GM18870 (cell line): ENCODE data around the gene CSTF2.
"Not testable (repeated sequence)": the region's sequence is repeated elsewhere in the genome, so short reads cannot be mapped to it uniquely, and the experiment has no call there.

Source experiments
- ATAC-seq: cut with Tn5 transposase; IDR thresholded peaks from one replicate; pipeline ENCODE4 v1.9.1; 2021; ENCODE audit warnings: moderate library complexity; ENCODE audit not compliant: unreplicated experiment

The CSTF2 gene, protein sequence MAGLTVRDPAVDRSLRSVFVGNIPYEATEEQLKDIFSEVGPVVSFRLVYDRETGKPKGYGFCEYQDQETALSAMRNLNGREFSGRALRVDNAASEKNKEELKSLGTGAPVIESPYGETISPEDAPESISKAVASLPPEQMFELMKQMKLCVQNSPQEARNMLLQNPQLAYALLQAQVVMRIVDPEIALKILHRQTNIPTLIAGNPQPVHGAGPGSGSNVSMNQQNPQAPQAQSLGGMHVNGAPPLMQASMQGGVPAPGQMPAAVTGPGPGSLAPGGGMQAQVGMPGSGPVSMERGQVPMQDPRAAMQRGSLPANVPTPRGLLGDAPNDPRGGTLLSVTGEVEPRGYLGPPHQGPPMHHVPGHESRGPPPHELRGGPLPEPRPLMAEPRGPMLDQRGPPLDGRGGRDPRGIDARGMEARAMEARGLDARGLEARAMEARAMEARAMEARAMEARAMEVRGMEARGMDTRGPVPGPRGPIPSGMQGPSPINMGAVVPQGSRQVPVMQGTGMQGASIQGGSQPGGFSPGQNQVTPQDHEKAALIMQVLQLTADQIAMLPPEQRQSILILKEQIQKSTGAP

DNA sequence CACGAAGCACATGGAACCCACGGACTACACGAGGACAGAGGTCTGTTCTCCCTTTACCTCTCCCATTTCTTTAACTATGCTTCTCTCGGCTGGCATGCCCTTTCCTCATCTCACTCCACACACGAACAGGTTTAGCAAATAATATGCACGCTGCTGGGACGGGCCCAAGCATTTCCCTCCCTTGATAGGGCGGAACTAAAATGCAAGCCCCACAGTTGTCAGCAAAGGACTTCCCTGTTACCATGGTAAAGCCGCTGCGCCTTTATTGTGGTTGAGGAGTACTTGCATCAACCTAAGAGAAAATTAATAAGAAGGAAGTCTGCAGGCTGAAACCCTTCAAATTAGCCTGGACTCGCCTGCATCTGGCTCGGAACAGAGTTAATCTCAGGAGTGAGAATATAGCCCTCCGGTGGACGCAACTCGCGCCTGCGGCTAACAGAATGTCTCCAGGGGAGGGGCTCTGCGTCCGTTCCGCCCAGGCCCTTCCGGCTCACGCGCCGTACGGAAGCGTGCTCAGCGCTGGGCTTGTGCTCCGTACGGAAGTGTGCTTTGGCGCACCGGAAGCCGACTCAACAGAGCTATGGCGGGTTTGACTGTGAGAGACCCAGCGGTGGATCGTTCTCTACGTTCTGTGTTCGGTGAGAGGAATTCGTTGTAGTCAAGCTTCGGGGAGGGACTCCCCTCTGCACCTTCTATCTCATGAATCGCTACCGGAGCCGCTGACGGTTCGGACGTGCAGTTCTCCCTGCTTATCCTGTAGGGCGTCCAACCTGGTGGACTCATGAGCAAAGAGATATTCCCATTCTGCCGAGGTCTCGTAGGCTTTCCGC lies at the start of gene CSTF2:
Gene CSTF2, plus strand, starts transcription at position 555 of the 830 bp plus-strand sequence. Its CDS starts 26 bp downstream, at position 581.
- ATAC-seq, result peak; percentile 94

DNA sequence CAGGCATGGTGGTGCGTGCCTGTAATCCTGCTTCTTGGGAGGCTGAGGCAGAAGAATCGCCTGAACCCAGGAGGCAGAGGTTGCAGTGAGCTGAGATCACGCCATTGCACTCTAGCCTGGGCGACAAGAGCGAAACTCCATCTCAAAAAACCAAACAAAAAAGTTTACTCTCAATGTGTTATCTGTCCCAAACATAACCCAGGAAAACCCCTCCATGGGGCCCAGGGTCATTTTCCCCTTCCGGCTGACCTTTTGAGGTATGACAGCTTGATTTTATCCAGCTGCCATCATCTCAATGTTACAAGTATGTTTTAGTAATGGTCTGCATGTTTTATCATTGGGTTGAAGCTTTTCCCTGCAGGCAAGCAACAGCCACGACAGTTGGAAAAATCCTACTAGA lies 23.8 kb upstream of the CSTF2 start:
- not testable (repeated sequence) for ATAC-seq

- no peak for ATAC-seq
Observed at GRCh38 chrX:100797359-100797758, 22.8 kb upstream of the CSTF2 start.

DNA sequence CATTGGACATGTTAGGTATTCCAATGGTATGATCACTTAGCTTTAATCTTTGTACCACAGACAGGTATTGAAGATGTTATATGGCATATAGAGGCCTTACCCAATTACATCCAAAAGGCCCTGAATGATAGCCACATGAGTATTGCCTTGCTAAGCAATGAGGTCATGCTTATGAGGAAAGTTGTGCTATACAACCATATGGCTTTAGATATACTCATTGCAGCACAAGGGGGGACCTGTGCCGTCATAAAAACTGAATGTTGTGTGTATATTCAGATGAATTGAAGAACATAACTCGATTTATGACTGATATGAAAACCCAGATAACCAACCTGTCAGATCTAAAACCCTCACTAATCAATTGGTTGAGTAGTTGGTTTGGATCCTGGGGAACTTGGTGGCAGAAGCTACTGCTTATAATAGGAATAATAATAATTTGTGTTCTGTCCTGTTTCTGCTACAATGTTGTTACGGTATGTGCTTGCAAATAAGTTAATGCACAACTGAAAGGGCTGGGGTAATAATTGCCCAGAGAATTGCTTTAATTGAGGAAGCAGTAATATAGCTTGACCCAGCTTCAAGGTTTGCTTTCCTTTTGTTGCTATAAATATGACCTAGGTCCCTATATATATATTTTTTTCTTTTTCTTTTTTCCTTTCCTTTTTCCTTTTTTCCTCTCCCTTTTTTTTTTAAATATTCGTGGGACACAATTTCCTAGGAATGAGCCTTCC lies 21.5 kb upstream of the CSTF2 start:
- no peak for ATAC-seq

DNA sequence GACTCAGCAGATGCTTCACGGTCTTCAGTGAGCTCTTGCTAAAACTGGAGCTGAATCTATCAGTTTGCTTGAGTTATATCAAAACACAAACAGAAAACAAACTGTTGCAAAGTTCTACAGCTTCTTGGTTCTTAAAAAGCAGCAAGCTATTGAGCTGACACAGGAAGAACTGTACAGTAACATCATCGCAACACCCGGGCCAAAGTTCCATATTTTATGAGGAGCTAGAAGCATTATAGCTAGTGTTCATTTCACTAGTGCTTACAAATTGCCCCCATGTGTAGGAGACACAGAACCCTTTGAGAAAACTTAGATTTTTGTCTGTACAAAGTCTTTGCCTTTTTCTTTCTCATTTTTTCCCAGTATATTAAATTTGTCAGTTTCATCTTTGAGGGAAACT lies 17.3 kb upstream of the CSTF2 start:
- ATAC-seq, result no peak

GRCh38 chrX:100804780-100805179 lies 15.4 kb upstream of the CSTF2 start:
- ATAC-seq, result no peak

GRCh38 chrX:100808265-100808664 lies 11.9 kb upstream of the CSTF2 start:
- not testable (repeated sequence) for ATAC-seq

- ATAC-seq, result no peak
Observed at GRCh38 chrX:100812216-100813158, 7.7 kb upstream of the CSTF2 start.

DNA sequence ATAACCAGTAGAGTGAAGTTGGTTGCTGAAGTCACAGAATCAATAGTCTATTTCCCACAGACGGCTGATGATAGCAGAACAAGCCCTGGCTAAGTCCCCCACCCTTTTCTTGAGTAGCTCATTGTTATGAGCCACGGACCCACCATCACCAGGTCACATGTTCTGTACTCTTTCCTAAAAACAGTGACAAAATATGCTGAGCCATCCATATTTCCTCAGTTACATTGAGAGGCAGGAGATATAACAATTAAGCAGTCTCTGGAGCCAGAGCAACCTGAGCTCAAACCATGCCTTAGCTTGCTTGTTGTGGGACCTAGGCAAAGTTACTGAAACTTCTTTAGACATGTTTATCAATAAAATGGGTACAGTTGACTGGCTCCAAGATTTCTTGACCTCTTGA lies 2.9 kb upstream of the CSTF2 start:
- ATAC-seq, result no peak

DNA sequence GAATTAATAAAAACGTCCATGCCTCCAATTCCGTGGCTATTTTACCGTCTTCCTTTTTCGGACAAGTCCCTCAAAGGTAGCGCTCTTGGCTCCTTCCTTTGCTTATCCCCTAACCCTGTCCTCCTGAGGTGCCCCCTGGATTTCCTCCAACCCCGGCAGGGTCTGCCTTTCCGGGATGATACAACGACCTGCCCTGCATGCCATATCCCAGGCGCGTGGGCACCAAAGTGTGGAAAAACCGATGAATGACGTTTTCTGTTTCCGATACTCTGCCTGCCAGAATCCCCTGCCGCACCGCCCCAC lies 706 bp upstream of the CSTF2 start:
- no peak for ATAC-seq

GRCh38 chrX:100829730-100830129 lies 9.5 kb downstream of the CSTF2 start:
- peak; percentile 72 for ATAC-seq

DNA sequence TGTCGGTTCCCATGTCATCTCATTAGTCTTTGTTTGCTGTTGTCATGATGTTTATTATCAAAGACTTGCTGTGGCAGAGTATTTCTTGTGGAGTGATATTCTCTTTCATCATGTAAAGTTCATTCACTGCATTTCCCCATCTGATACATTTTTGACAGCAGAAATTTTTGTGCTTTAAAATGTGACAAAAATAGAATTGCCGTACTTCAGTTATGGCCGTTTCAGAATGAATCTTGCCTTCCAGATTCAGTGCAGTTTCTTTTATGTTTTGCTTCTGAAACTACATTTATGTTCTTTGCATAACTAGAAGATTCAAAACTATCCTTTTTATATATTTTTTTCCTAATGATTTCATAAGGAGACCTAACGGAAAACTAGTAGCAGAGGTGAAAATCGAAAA lies 10.0 kb downstream of the CSTF2 start:
- peak; percentile 32 for ATAC-seq

DNA sequence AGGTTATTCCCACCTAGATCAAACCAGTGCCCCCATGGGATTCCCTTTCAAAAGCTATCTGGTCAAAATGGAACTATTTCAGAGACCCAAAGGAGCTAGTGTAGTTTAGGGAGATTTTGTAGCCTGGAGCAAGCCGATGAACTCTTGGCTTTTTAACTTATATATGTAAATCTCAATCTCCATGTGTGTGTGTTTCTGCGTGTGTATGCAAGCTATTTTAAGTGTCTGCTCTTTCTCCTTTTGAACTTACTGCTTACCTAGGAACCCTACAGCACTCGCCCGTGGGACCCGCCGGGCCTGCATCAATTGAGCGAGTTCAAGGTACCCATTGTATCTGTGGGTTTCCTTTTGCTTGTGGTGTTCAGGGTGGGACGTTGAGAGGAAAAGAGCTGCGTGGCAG lies 10.4 kb downstream of the CSTF2 start:
- ATAC-seq, result peak; percentile 39

- ATAC-seq, result no peak
Observed at GRCh38 chrX:100831219-100831946, 11.2 kb downstream of the CSTF2 start.

- ATAC-seq, result no peak
Observed at GRCh38 chrX:100850317-100850716, 30.1 kb downstream of the CSTF2 start.

- no peak for ATAC-seq
Observed at GRCh38 chrX:100852810-100853209, 32.6 kb downstream of the CSTF2 start.

DNA sequence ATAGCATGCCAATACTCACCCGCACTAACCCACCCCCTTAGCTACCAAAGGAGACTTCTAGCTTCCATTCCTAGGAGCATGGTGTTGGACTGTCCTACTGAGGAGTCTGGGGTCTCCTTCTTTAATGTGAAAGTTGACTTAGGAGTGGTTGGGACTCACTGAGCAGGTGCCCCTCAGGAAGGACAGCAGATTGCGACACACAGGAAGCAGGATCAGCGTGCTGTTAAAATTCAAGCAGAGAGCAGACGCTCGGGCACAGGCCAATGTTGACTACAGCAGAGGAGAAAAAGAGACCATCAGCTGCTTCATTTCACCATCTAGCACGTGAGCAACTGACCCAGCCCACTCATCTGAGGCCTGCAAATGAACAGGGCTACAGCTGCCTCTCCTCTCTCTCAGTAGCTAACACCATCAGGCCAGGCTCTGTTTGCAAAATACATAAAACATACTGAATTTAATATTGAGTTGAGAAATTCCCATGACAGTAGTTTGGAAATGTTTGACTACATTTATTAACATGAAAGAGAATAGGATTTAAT lies 43.2 kb downstream of the CSTF2 start:
- no peak for ATAC-seq

GRCh38 chrX:100864657-100865391 lies 44.6 kb downstream of the CSTF2 start:
- no peak for ATAC-seq
